ENCODE data around the gene HTR3D. TPM values are rescaled to one million over a fixed set of nuclear protein-coding genes. Genes with fewer than 3 reads are reported as not detected.

Gene HTR3D
- total RNA-seq, 4 donors from 2014 or later, result not detected

GRCh38 chr3:183988216-183988790 is 43.2 kb upstream of the HTR3D start:
- ATAC-seq (ENCODE audit: low FRiP score) (no peak), DNase-seq (ENCODE audit: low spot score) (no peak)
- TF ChIP-seq CTCF (IDR thresholded peaks at IDR 0.05), result no peak

GRCh38 chr3:183991403-183991802 is 40.1 kb upstream of the HTR3D start:
- no peak for DNase-seq (ENCODE audit: low spot score)
- no peak for TF ChIP-seq CTCF (IDR thresholded peaks at IDR 0.05)
- ATAC-seq (ENCODE audit: low FRiP score), result no peak

GRCh38 chr3:184001761-184002160 is 29.8 kb upstream of the HTR3D start:
- no peak for TF ChIP-seq CTCF (IDR thresholded peaks at IDR 0.05)
- no peak for ATAC-seq (ENCODE audit: low FRiP score)
- DNase-seq (ENCODE audit: low spot score), result no peak

GRCh38 chr3:184002469-184002868 is 29.1 kb upstream of the HTR3D start:
- ATAC-seq (ENCODE audit: low FRiP score), result no peak
- DNase-seq (ENCODE audit: low spot score), result no peak
- no peak for TF ChIP-seq CTCF (IDR thresholded peaks at IDR 0.05)

- DNase-seq (ENCODE audit: low spot score) (no peak), ATAC-seq (ENCODE audit: low FRiP score) (peak; percentile 61)
- TF ChIP-seq CTCF (IDR thresholded peaks at IDR 0.05), result no peak
These were observed 28.2 kb upstream of the HTR3D start for GRCh38 chr3:184003187-184003967.

GRCh38 chr3:184004476-184004875 is 27.1 kb upstream of the HTR3D start:
- no peak for DNase-seq (ENCODE audit: low spot score)
- TF ChIP-seq CTCF (IDR thresholded peaks at IDR 0.05), result no peak
- no peak for ATAC-seq (ENCODE audit: low FRiP score)
